Superior temporal gyrus (tissue), 1 donor: ENCODE data around the gene C11orf91.
"Not testable (repeated sequence)": the region's sequence is repeated elsewhere in the genome, so short reads cannot be mapped to it uniquely, and the experiment has no call there.

ENCODE experiments used
- DNase-seq: peaks from one replicate; pipeline ENCODE4 v3.0.0-alpha.2; 2016; ENCODE audit errors: extremely low spot score

The C11orf91 gene

GRCh38 chr11:33700502-33701271 lies at the start of gene C11orf91:
Gene C11orf91, minus strand, starts transcription at chr11:33700826. Its CDS starts 86 bp downstream, at chr11:33700740.
- DNase-seq = peak; percentile 86

- no peak for DNase-seq
Observed at GRCh38 chr11:33747979-33748378, 47.4 kb upstream of the C11orf91 start.

- no peak for DNase-seq
Observed at GRCh38 chr11:33743291-33743690, 42.7 kb upstream of the C11orf91 start.

- peak; percentile 65 for DNase-seq
Observed at GRCh38 chr11:33742249-33742851, 41.7 kb upstream of the C11orf91 start.

GRCh38 chr11:33741806-33742205 lies 41.2 kb upstream of the C11orf91 start:
- no peak for DNase-seq

- DNase-seq = no peak
Observed at GRCh38 chr11:33737362-33737821, 36.8 kb upstream of the C11orf91 start.

- DNase-seq = peak; percentile 76
Observed at GRCh38 chr11:33736148-33736812, 35.7 kb upstream of the C11orf91 start, which contains the start of gene CD59. Gene CD59, minus strand, starts transcription at chr11:33736423. Its CDS starts 13,978 bp downstream, at chr11:33722445.

- DNase-seq = no peak
Observed at GRCh38 chr11:33735271-33736147, 34.9 kb upstream of the C11orf91 start.

GRCh38 chr11:33734441-33735270 lies 34.0 kb upstream of the C11orf91 start:
- no peak for DNase-seq

- no peak for DNase-seq
Observed at GRCh38 chr11:33733980-33734379, 33.4 kb upstream of the C11orf91 start.

- no peak for DNase-seq
Observed at GRCh38 chr11:33731723-33732531, 31.3 kb upstream of the C11orf91 start.

- no peak for DNase-seq
Observed at GRCh38 chr11:33730716-33731115, 30.1 kb upstream of the C11orf91 start.

- DNase-seq = not testable (repeated sequence)
Observed at GRCh38 chr11:33729072-33729664, 28.5 kb upstream of the C11orf91 start.

GRCh38 chr11:33727539-33727938 lies 26.9 kb upstream of the C11orf91 start:
- DNase-seq = not testable (repeated sequence)

GRCh38 chr11:33725496-33725895 lies 24.9 kb upstream of the C11orf91 start:
- no peak for DNase-seq

- DNase-seq = no peak
Observed at GRCh38 chr11:33724644-33725035, 24.0 kb upstream of the C11orf91 start.

GRCh38 chr11:33723238-33723881 lies 22.7 kb upstream of the C11orf91 start:
- no peak for DNase-seq

- no peak for DNase-seq
Observed at GRCh38 chr11:33722590-33723234, 22.1 kb upstream of the C11orf91 start.
